ENCODE data around the gene UBFD1.

UBFD1 gene

DNA sequence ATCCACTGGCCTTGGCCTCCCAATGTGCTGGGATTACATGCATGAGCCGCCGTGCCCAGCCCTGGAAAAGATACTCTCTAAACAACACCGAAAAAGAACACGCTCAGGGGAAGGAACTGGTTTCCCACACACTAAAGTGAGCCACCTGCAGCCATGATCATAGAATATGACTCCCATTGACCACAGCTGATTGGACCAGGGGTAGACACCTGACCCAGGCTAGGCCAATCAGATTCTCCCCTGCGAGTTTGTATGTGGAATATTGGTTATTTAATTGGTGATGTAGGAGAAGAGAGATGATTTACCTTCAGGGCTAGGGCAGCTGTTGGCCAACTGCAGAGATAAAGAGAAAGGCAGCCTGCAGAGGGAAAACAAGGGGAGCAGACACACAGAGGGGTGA lies 38.2 kb upstream of the UBFD1 start:
- TF ChIP-seq, protein P1, sequence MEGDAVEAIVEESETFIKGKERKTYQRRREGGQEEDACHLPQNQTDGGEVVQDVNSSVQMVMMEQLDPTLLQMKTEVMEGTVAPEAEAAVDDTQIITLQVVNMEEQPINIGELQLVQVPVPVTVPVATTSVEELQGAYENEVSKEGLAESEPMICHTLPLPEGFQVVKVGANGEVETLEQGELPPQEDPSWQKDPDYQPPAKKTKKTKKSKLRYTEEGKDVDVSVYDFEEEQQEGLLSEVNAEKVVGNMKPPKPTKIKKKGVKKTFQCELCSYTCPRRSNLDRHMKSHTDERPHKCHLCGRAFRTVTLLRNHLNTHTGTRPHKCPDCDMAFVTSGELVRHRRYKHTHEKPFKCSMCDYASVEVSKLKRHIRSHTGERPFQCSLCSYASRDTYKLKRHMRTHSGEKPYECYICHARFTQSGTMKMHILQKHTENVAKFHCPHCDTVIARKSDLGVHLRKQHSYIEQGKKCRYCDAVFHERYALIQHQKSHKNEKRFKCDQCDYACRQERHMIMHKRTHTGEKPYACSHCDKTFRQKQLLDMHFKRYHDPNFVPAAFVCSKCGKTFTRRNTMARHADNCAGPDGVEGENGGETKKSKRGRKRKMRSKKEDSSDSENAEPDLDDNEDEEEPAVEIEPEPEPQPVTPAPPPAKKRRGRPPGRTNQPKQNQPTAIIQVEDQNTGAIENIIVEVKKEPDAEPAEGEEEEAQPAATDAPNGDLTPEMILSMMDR (IDR thresholded peaks at IDR 0.05; ENCODE audit: control extremely low read depth, extremely low read depth, low read depth, missing control alignments): no peak
- DNase-seq (ENCODE audit: extremely low spot score): no peak
- ChIA-PET CTCF (interaction anchor here (1.4 to 5.4 kb wide), 2 partner anchors 14 to 208 kb away, joined by 3 to 31 read pairs; no protein-coding TSS in a partner anchor), POLR2A (no interaction called here)

DNA sequence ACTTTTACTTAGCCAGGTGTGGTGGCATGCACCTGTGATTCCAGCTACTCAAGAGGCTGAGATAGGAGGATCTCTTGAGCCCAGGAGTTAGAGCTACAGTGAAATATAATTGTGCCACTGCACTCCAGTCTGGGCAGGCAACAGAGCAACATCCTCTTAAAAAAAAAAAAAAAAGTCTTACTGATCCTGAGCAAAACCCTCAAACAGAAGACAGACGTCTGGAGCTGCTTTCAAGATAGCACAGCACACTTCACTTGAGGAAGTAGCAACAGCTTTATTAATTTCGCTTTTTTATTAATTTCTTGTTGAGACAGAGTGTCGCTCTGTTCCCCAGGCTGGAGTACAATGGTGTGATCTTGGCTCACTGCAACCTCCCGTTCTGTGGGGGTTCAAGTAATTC lies 37.0 kb upstream of the UBFD1 start:
- ChIA-PET POLR2A (interaction anchor here (0.6 kb wide), 1 partner anchor 21 kb away, joined by 3 read pairs; no protein-coding TSS in a partner anchor), CTCF (interaction anchor here (0.8 to 2.0 kb wide), 3 partner anchors 12 to 16 kb away, joined by 3 to 4 read pairs (median 3); no protein-coding TSS in a partner anchor)
- no peak for DNase-seq (ENCODE audit: extremely low spot score)
- TF ChIP-seq, protein P1 (IDR thresholded peaks at IDR 0.05; ENCODE audit: control extremely low read depth, extremely low read depth, low read depth, missing control alignments): no peak

DNA sequence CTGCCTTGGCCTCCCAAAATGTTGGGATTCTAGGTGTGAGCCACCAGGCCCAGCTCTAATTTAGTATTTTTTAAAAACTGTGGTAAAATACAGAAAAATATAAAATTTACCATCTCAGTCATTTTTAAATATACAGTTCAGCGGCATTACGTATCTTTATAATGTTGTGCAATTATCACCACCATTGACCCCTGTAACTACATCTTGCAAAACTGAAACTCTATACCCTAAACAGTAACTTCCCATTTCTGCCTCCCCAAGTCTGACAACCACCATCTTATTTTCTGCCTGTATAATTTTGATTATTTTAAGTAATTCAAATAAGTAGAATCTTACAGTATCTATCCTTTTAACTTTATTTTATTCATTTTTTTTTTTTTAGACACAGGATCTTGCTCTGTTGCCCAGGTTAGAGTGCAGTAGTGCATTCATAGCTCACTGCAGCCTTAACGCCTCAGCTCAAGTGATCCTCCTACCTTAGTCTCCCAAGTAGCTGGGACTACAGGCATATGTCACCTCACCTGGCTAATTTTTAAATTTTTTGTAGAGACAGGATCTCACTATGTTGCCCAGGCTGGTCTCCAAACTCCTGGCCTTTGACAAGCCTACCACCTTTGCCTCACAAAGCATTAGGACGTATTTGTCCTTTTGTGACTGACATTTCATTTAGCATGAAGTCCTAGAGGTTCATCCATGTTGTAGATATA lies 36.3 kb upstream of the UBFD1 start:
- ChIA-PET POLR2A (interaction anchor here (0.6 kb wide), 1 partner anchor 21 kb away, joined by 3 read pairs; no protein-coding TSS in a partner anchor), CTCF (interaction anchor here (0.8 to 2.0 kb wide), 5 partner anchors 11 to 19 kb away, joined by 3 to 4 read pairs (median 3); no protein-coding TSS in a partner anchor)
- no peak for DNase-seq (ENCODE audit: extremely low spot score)
- TF ChIP-seq, protein P1 (IDR thresholded peaks at IDR 0.05; ENCODE audit: control extremely low read depth, extremely low read depth, low read depth, missing control alignments): no peak

- TF ChIP-seq, protein P1 (IDR thresholded peaks at IDR 0.05; ENCODE audit: control extremely low read depth, extremely low read depth, low read depth, missing control alignments): no peak
- CTCF ChIA-PET: interaction anchor here (1.0 to 2.0 kb wide), 3 partner anchors 14 to 19 kb away, joined by 3 to 4 read pairs (median 3); no protein-coding TSS in a partner anchor
- DNase-seq (ENCODE audit: extremely low spot score): no peak
- POLR2A ChIA-PET: no interaction called here
These were observed 35.6 kb upstream of the UBFD1 start for GRCh38 chr16:23521965-23522364.

GRCh38 chr16:23523321-23523720 lies 34.2 kb upstream of the UBFD1 start:
- TF ChIP-seq, protein P1 (IDR thresholded peaks at IDR 0.05; ENCODE audit: control extremely low read depth, extremely low read depth, low read depth, missing control alignments): no peak
- CTCF ChIA-PET: no interaction called here
- no peak for DNase-seq (ENCODE audit: extremely low spot score)
- POLR2A ChIA-PET: no interaction called here

GRCh38 chr16:23523876-23524385 lies 33.6 kb upstream of the UBFD1 start:
- POLR2A ChIA-PET: interaction anchor here (0.7 kb wide), 1 partner anchor 8 kb away, joined by 3 read pairs; no protein-coding TSS in a partner anchor
- no peak for DNase-seq (ENCODE audit: extremely low spot score)
- CTCF ChIA-PET: interaction anchor here (2.0 kb wide), 1 partner anchor 9 kb away, joined by 6 read pairs; no protein-coding TSS in a partner anchor
- TF ChIP-seq, protein P1 (IDR thresholded peaks at IDR 0.05; ENCODE audit: control extremely low read depth, extremely low read depth, low read depth, missing control alignments): no peak
